Liver (tissue), 9 donors: ENCODE results near the gene PXMP4. TPM values are rescaled to one million over a fixed set of nuclear protein-coding genes. Genes with fewer than 3 reads are reported as not detected.

ENCODE experiments used
- DNase-seq: peaks from one replicate; pipeline ENCODE4 v3.0.0-alpha.2; 2017; ENCODE audit warnings: low spot score
- H3K27ac ChIP-seq, 2 donors: one replicate each; pipeline ENCODE4 v1.7.0; 2013; ENCODE audit warnings: inconsistent platforms in 2 of 2, low read length in 2 of 2, control low read depth in 1 of 2, low read depth in 1 of 2, mild to moderate bottlenecking in 1 of 2
- H3K27me3 ChIP-seq, 4 donors: one replicate each; pipeline versions ENCODE4 v1.6.1 to v1.7.0; 2013; ENCODE audit warnings: low read length in 3 of 4, inconsistent platforms in 1 of 4, mild to moderate bottlenecking in 1 of 4, moderate library complexity in 1 of 4; ENCODE audit not compliant: control insufficient read depth in 4 of 4, insufficient read depth in 4 of 4
- H3K36me3 ChIP-seq, 4 donors: one replicate each; pipeline versions ENCODE4 v1.6.1 to v1.7.0; 2013; ENCODE audit warnings: low read length in 3 of 4, mild to moderate bottlenecking in 3 of 4, low read depth in 1 of 4, moderate library complexity in 1 of 4; ENCODE audit not compliant: control insufficient read depth in 4 of 4, insufficient read depth in 3 of 4
- H3K4me1 ChIP-seq, 4 donors: one replicate each; pipeline versions ENCODE4 v1.6.1 to v1.7.0; 2013; ENCODE audit warnings: low read length in 3 of 4, mild to moderate bottlenecking in 3 of 4, moderate library complexity in 1 of 4; ENCODE audit not compliant: control insufficient read depth in 4 of 4, insufficient read depth in 4 of 4
- H3K4me3 ChIP-seq, 3 donors: one replicate each; pipeline versions ENCODE4 v1.6.1 to v1.7.0; 2013; ENCODE audit warnings: low read length in 3 of 3, control low read depth in 1 of 3, low read depth in 1 of 3, mild to moderate bottlenecking in 1 of 3
- H3K9ac ChIP-seq, 2 donors: one replicate each; pipeline ENCODE4 v1.7.0; 2013; ENCODE audit warnings: low read length in 2 of 2, mild to moderate bottlenecking in 2 of 2, moderate library complexity in 2 of 2, control low read depth in 1 of 2, low read depth in 1 of 2
- H3K9me3 ChIP-seq, 4 donors: one replicate each; pipeline versions ENCODE4 v1.6.1 to v1.7.0; 2013; ENCODE audit warnings: low read length in 3 of 4; ENCODE audit not compliant: control insufficient read depth in 4 of 4
- EGR1 ChIP-seq, 2 donors: IDR thresholded peaks; 2 replicates each; pipeline ENCODE4 v1.6.1; 2016 to 2018; ENCODE audit warnings: antibody characterized with exemption in 2 of 2, low read depth in 2 of 2
- FOXA1 ChIP-seq: IDR thresholded peaks from 2 replicates; pipeline ENCODE4 v1.6.1; 2016; ENCODE audit warnings: antibody characterized with exemption
- FOXA2 ChIP-seq: IDR thresholded peaks from 2 replicates; pipeline ENCODE4 v1.6.1; 2016; ENCODE audit warnings: antibody characterized with exemption
- GABPA ChIP-seq, 2 donors: IDR thresholded peaks in 1 of 2; conservative IDR thresholded peaks in 1 of 2; 2 replicates each; pipeline ENCODE4 v1.6.1; 2016; ENCODE audit warnings: antibody characterized with exemption in 2 of 2, mild to moderate bottlenecking in 1 of 2, moderate library complexity in 1 of 2
- HNF4A ChIP-seq, 2 donors: conservative IDR thresholded peaks; 2 replicates each; pipeline ENCODE4 v1.6.1; 2016; ENCODE audit warnings: antibody characterized with exemption in 2 of 2, mild to moderate bottlenecking in 2 of 2
- HNF4G ChIP-seq: IDR thresholded peaks from 2 replicates; pipeline ENCODE4 v1.6.1; 2016; ENCODE audit warnings: antibody characterized with exemption
- JUND ChIP-seq, 2 donors: IDR thresholded peaks; 2 replicates each; pipeline ENCODE4 v1.6.1; 2016; ENCODE audit warnings: antibody characterized with exemption in 2 of 2
- NR2F2 ChIP-seq: IDR thresholded peaks from 2 replicates; pipeline ENCODE4 v1.6.1; 2016; ENCODE audit warnings: antibody characterized with exemption
- RAD21 ChIP-seq, 2 donors: IDR thresholded peaks; 2 replicates each; pipeline ENCODE4 v1.6.1; 2016; ENCODE audit warnings: antibody characterized with exemption in 2 of 2, mild to moderate bottlenecking in 2 of 2
- RXRA ChIP-seq, 2 donors: IDR thresholded peaks; 2 replicates each; pipeline ENCODE4 v1.6.1; 2017 to 2018; ENCODE audit warnings: antibody characterized with exemption in 2 of 2, mild to moderate bottlenecking in 1 of 2
- SP1 ChIP-seq: IDR thresholded peaks from 2 replicates; pipeline ENCODE4 v1.6.1; 2018; ENCODE audit warnings: antibody characterized with exemption, mild to moderate bottlenecking
- TAF1 ChIP-seq: conservative IDR thresholded peaks from 2 replicates; pipeline ENCODE4 v1.6.1; 2016; ENCODE audit warnings: antibody characterized with exemption, mild to moderate bottlenecking
- YY1 ChIP-seq: IDR thresholded peaks from 2 replicates; pipeline ENCODE4 v1.6.1; 2016; ENCODE audit warnings: antibody characterized with exemption, mild to moderate bottlenecking
- WGBS: extraction: QIAGEN DNeasy Blood & Tissue Kit; methylation state at CpG from one replicate; pipeline ENCODE4 v1.1.7; 2013; 5-methylcytosine and 5-hydroxymethylcytosine counted together
- polyA plus RNA-seq, 2 donors: library from polyadenylated mRNA; stranded (reverse) in 1 of 2; unstranded in 1 of 2; fragments of 200-250 nt in 1 of 2; fragments of >200 nt in 1 of 2; fragmentation: Nextera tagmentation in 1 of 2; extraction: Ambion mirVana in 1 of 2; gene quantifications; one replicate each; pipeline versions ENCODE4 v1.2.1 to v1.2.3, GENCODE V29; 2013 to 2015
- total RNA-seq, 2 donors: library from RNA; depleted of rRNA; stranded (reverse); fragments of >200 nt; gene quantifications; one replicate each; pipeline ENCODE4 v1.2.3, GENCODE V29; 2014
- TF ChIP-seq, protein P1 (sequence below): fragments of 150-350 bp; IDR thresholded peaks from 2 replicates; pipeline ENCODE4 v1.5.1; 2017; ENCODE audit warnings: improper control_type of control experiment, low read depth, low read length; ENCODE audit not compliant: missing input control
- TF ChIP-seq, protein P2 (sequence below): IDR thresholded peaks from 2 replicates; pipeline ENCODE4 v1.6.1; 2016; ENCODE audit warnings: antibody characterized with exemption
- TF ChIP-seq, protein P3 (sequence below): IDR thresholded peaks from 2 replicates; pipeline ENCODE4 v1.6.1; 2016; ENCODE audit warnings: antibody characterized with exemption
- TF ChIP-seq, protein P4 (sequence below): IDR thresholded peaks from 2 replicates; pipeline ENCODE4 v1.6.1; 2016; ENCODE audit warnings: antibody characterized with exemption, mild to moderate bottlenecking
- TF ChIP-seq, protein P5 (sequence below): IDR thresholded peaks from 2 replicates; pipeline ENCODE4 v1.6.1; 2016; ENCODE audit warnings: antibody characterized with exemption
- donor health status: healthy.
- donor health status: healthy.
- donor health status: healthy.
- donor health status: healthy.
- donor health status: healthy.

PXMP4 gene
- total and polyA plus RNA-seq, 4 donors = 5.5 to 16.0 (median 9.3) TPM

DNA sequence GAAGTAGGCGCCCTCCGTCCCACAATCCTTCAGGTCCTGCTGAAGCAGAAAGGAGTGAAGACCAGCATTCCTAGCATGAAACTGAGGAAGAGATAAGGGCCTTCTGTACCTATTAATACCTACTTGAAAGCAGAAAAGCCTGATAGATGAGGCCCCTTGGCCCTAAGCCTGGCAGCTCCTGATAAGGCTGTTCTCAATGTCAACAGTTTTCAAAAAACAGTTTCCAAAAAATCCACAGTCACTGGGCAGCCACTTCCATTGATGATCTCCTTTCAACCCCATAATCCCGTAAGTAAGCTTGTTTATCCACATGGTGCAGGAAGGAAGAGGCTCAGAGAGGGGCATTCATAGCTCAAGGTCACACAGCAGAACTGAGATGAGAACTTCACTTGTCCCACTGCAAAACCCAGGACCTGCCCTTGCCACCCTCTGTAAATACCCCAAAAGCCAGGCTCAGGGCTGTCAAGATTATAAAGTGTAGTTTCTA lies 31.1 kb downstream of the PXMP4 start (continued):
- TF ChIP-seq, protein P1, sequence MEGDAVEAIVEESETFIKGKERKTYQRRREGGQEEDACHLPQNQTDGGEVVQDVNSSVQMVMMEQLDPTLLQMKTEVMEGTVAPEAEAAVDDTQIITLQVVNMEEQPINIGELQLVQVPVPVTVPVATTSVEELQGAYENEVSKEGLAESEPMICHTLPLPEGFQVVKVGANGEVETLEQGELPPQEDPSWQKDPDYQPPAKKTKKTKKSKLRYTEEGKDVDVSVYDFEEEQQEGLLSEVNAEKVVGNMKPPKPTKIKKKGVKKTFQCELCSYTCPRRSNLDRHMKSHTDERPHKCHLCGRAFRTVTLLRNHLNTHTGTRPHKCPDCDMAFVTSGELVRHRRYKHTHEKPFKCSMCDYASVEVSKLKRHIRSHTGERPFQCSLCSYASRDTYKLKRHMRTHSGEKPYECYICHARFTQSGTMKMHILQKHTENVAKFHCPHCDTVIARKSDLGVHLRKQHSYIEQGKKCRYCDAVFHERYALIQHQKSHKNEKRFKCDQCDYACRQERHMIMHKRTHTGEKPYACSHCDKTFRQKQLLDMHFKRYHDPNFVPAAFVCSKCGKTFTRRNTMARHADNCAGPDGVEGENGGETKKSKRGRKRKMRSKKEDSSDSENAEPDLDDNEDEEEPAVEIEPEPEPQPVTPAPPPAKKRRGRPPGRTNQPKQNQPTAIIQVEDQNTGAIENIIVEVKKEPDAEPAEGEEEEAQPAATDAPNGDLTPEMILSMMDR = no peak
- TF ChIP-seq HNF4A (conservative IDR thresholded peaks at IDR 0.05) (no peak), NR2F2 (no peak), YY1 (no peak), JUND (IDR thresholded peaks at IDR 0.05) (no peak), EGR1 (IDR thresholded peaks at IDR 0.05; ENCODE audit: low read depth in 2 of 2) (no peak), HNF4G (no peak)

DNA sequence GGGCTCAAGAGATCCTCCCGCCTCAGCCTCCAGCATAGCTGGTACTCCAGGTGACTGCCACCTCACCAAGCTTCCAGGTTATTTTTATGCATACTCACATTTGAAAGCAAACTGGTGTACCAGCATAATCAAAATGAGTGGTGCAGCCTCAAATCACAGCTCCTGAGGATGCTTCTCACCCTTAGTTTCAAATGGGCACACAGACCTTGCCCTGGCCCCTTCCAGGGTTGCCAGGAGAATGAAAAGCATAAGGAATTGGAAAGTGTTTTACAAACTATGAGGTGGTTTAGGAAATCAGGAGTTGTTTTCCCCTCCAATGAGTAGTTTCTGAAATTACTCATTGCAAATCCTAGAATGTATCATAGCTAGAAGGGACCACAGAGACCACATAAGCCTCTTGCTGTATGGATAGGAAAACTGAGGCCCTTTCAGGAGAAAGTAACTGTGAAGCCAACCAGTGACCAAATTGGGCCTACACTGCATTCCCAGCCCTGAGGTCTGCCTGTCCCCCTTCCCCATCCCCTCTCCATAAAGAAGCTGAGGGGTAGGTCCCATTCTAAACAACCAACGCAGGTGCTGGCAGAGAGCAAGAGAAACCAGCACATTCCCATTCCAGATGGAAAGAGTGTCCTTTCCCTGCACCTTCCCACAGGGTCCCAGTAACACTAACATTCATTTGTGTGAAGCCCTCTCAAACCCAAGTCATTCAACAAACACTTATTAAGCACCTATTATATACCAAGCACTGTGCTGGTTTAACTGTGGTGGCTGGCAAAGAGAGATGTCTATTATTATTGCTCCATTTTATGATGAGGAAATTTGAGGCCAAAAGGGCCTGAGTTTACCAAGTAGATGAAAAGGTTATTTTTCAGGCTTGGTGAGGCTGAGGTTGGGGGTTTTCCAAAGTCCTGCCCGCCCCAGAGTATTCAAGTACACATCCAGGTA lies 31.8 kb downstream of the PXMP4 start:
- TF ChIP-seq, protein P2, sequence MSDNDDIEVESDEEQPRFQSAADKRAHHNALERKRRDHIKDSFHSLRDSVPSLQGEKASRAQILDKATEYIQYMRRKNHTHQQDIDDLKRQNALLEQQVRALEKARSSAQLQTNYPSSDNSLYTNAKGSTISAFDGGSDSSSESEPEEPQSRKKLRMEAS = no peak
- no peak for TF ChIP-seq HNF4A (conservative IDR thresholded peaks at IDR 0.05)
- TF ChIP-seq, protein P3, sequence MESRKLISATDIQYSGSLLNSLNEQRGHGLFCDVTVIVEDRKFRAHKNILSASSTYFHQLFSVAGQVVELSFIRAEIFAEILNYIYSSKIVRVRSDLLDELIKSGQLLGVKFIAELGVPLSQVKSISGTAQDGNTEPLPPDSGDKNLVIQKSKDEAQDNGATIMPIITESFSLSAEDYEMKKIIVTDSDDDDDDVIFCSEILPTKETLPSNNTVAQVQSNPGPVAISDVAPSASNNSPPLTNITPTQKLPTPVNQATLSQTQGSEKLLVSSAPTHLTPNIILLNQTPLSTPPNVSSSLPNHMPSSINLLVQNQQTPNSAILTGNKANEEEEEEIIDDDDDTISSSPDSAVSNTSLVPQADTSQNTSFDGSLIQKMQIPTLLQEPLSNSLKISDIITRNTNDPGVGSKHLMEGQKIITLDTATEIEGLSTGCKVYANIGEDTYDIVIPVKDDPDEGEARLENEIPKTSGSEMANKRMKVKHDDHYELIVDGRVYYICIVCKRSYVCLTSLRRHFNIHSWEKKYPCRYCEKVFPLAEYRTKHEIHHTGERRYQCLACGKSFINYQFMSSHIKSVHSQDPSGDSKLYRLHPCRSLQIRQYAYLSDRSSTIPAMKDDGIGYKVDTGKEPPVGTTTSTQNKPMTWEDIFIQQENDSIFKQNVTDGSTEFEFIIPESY = no peak
- TF ChIP-seq, protein P1 = no peak
- no peak for TF ChIP-seq HNF4G
- TF ChIP-seq, protein P4, sequence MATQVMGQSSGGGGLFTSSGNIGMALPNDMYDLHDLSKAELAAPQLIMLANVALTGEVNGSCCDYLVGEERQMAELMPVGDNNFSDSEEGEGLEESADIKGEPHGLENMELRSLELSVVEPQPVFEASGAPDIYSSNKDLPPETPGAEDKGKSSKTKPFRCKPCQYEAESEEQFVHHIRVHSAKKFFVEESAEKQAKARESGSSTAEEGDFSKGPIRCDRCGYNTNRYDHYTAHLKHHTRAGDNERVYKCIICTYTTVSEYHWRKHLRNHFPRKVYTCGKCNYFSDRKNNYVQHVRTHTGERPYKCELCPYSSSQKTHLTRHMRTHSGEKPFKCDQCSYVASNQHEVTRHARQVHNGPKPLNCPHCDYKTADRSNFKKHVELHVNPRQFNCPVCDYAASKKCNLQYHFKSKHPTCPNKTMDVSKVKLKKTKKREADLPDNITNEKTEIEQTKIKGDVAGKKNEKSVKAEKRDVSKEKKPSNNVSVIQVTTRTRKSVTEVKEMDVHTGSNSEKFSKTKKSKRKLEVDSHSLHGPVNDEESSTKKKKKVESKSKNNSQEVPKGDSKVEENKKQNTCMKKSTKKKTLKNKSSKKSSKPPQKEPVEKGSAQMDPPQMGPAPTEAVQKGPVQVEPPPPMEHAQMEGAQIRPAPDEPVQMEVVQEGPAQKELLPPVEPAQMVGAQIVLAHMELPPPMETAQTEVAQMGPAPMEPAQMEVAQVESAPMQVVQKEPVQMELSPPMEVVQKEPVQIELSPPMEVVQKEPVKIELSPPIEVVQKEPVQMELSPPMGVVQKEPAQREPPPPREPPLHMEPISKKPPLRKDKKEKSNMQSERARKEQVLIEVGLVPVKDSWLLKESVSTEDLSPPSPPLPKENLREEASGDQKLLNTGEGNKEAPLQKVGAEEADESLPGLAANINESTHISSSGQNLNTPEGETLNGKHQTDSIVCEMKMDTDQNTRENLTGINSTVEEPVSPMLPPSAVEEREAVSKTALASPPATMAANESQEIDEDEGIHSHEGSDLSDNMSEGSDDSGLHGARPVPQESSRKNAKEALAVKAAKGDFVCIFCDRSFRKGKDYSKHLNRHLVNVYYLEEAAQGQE = no peak
- no peak for TF ChIP-seq EGR1 (IDR thresholded peaks at IDR 0.05; ENCODE audit: low read depth in 2 of 2)
- TF ChIP-seq YY1 = no peak
- no peak for TF ChIP-seq FOXA1
- no peak for TF ChIP-seq FOXA2
- TF ChIP-seq JUND (IDR thresholded peaks at IDR 0.05) = no peak
- TF ChIP-seq, protein P5, sequence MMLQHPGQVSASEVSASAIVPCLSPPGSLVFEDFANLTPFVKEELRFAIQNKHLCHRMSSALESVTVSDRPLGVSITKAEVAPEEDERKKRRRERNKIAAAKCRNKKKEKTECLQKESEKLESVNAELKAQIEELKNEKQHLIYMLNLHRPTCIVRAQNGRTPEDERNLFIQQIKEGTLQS = no peak
- no peak for TF ChIP-seq RAD21 (IDR thresholded peaks at IDR 0.05)
- no peak for TF ChIP-seq NR2F2
- no peak for TF ChIP-seq RXRA (IDR thresholded peaks at IDR 0.05)
- TF ChIP-seq TAF1 = no peak
- no peak for TF ChIP-seq GABPA (IDR thresholded peaks at IDR 0.05 in 1 of 2, conservative IDR thresholded peaks at IDR 0.05 in 1 of 2)
- no peak for TF ChIP-seq SP1
- H3K27ac ChIP-seq = no peak overlapping the region
- H3K4me3 ChIP-seq = no peak overlapping the region
- no peaks in the 10 kb centered on the region for H3K27me3 ChIP-seq
- no peaks in the 10 kb centered on the region for H3K36me3 ChIP-seq
- H3K9ac ChIP-seq = no peak overlapping the region
- WGBS = 96% methylated on average over 3 of the region's 3 CpGs
- H3K4me1 ChIP-seq = peaks cover 2 to 19% (median 8%) of the 10 kb centered on the region in 4 donors
- H3K9me3 ChIP-seq = no peaks in the 10 kb centered on the region
- no peak for DNase-seq
